ENCODE data around the gene POU2F3.

- no peak for TF ChIP-seq POLR2AphosphoS5 (IDR thresholded peaks at IDR 0.05; ENCODE audit: low read depth, low read length)
- TF ChIP-seq FOXP2 (optimal IDR thresholded peaks at IDR 0.05; ENCODE audit: borderline replicate concordance, extremely low read depth, extremely low read length, insufficient read depth), result no peak
- no peak for TF ChIP-seq TAF1 (IDR thresholded peaks at IDR 0.05; ENCODE audit: borderline replicate concordance, insufficient read depth, low read length)
- TF ChIP-seq, protein P1, sequence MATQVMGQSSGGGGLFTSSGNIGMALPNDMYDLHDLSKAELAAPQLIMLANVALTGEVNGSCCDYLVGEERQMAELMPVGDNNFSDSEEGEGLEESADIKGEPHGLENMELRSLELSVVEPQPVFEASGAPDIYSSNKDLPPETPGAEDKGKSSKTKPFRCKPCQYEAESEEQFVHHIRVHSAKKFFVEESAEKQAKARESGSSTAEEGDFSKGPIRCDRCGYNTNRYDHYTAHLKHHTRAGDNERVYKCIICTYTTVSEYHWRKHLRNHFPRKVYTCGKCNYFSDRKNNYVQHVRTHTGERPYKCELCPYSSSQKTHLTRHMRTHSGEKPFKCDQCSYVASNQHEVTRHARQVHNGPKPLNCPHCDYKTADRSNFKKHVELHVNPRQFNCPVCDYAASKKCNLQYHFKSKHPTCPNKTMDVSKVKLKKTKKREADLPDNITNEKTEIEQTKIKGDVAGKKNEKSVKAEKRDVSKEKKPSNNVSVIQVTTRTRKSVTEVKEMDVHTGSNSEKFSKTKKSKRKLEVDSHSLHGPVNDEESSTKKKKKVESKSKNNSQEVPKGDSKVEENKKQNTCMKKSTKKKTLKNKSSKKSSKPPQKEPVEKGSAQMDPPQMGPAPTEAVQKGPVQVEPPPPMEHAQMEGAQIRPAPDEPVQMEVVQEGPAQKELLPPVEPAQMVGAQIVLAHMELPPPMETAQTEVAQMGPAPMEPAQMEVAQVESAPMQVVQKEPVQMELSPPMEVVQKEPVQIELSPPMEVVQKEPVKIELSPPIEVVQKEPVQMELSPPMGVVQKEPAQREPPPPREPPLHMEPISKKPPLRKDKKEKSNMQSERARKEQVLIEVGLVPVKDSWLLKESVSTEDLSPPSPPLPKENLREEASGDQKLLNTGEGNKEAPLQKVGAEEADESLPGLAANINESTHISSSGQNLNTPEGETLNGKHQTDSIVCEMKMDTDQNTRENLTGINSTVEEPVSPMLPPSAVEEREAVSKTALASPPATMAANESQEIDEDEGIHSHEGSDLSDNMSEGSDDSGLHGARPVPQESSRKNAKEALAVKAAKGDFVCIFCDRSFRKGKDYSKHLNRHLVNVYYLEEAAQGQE (IDR thresholded peaks at IDR 0.05; ENCODE audit: insufficient read depth in 1 of 2, low read depth in 2 of 2, low read length in 2 of 2), result no peak
Observed at GRCh38 chr11:120211522-120212258, 28.2 kb upstream of the POU2F3 start.
